Left cardiac atrium (tissue), 4 donors: ENCODE measurements around the gene TRIP6. TPM values are rescaled to one million over a fixed set of nuclear protein-coding genes. Genes with fewer than 3 reads are reported as not detected.
A peak's percentile ranks its signal among the peaks of the same experiment; 100 is the strongest.

Source experiments
- ATAC-seq, 2 donors: fragments of 200-7000 bp; cut with Tn5 transposase; one replicate each; pipeline ENCODE4 v1.9.1; 2020; ENCODE audit warnings: mild to moderate bottlenecking in 2 of 2, moderate library complexity in 2 of 2
- DNase-seq: peaks from one replicate; pipeline ENCODE4 v3.0.0-alpha.2; 2020
- intact Hi-C, 2 donors: fragments of 100-400 bp; cut with DNase I; formaldehyde crosslinking; loops; one replicate each; pipeline versions ENCODE4 v1.14.1 to v1.15.1; 2022 to 2023
- total RNA-seq, 2 donors: library from RNA; stranded (reverse); fragmentation: NEBNext Ultra II Directional; extraction: Animal tissue kit (Norgen Biotek cat#: 25700); gene quantifications; one replicate each; pipeline ENCODE4 v1.2.1, GENCODE V29; 2021
- donor health status: DM: no; HTN: yes; CAD: no.
- donor health status: DM: no; HTN: yes; CAD: no; lungs with severe emphysema.
- donor health status: DM: yes; HTN: yes; CAD: no.
- donor health status: Dilated cardiomyopathy.

TRIP6 gene
- total RNA-seq, 2 donors from 2014 or later = 36.5 to 48.0 TPM

GRCh38 chr7:100865372-100865911 is 1.7 kb upstream of the TRIP6 start:
- DNase-seq = no peak
- intact Hi-C loops = no loop called here
- peak in 1 of 2 donors; percentile 19 for ATAC-seq

DNA sequence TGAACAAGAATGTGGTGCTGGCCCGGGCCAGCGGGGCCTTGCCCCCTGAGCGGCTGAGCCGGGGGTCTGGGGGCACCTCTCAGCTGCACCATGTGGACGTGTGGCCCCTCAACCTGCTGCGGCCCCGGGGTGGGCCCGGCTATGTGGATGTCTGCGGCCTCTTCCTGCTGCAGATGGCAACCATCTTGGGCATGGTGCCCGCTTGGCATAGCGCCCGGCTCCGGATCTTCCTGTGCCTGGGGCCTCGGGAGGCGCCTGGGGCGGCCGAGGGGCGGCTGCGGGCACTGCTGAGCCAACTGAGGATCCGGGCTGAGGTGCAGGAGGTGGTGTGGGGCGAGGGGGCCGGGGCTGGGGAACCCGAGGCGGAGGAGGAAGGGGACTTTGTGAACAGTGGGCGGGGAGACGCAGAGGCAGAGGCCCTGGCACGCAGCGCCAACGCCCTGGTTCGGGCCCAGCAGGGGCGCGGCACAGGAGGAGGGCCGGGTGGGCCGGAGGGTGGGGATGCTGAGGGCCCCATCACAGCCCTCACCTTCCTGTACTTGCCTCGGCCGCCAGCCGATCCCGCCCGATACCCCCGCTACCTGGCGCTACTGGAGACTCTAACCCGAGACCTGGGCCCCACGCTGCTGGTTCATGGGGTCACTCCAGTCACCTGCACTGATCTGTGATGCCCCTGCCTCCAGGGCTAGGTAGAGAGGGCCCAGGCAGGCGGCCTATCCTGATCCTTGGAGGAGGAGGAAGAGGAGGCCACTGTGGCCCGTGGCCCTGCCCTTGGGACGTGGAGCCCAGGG is 1.1 kb upstream of the TRIP6 start:
- DNase-seq (peak; percentile 85), ATAC-seq (peak; percentile 56 to 64)
- intact Hi-C loops = no loop called here

- intact Hi-C loops = no loop called here
- DNase-seq (no peak), ATAC-seq (no peak)
Measured at GRCh38 chr7:100866729-100867039, 503 bp upstream of the TRIP6 start.

DNA sequence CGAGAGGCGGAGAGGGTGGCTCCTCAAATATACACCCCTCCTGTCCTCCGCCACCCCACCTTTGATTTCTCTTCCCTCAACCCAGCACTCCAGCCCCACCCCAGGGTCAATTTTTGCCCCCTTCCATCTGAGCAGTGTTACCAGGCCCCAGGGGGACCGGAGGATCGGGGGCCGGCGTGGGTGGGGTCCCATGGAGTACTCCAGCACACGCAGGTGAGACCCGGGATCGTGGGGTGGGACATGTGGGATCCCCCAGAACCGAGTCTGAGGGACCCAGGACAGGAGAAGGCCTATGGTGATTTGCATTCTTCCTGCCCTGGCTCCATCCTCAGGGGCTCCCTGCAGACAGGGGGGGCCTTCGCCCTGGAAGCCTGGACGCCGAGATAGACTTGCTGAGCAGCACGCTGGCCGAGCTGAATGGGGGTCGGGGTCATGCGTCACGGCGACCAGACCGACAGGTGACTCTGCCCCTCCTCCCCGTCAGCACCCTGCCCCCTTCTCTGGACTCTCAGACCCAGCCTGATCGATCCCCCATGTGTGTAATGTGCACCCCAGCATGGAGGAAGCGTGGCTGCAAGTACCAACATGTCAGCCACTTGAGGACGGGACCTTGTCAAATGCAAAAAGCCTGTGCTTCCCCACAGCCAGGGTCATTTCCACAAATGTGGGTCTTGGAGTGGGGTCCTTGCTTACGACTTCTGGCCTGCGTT is 744 bp downstream of the TRIP6 start:
- DNase-seq (no peak), ATAC-seq (peak in 1 of 2 donors; percentile 0)
- intact Hi-C loops = no loop called here

DNA sequence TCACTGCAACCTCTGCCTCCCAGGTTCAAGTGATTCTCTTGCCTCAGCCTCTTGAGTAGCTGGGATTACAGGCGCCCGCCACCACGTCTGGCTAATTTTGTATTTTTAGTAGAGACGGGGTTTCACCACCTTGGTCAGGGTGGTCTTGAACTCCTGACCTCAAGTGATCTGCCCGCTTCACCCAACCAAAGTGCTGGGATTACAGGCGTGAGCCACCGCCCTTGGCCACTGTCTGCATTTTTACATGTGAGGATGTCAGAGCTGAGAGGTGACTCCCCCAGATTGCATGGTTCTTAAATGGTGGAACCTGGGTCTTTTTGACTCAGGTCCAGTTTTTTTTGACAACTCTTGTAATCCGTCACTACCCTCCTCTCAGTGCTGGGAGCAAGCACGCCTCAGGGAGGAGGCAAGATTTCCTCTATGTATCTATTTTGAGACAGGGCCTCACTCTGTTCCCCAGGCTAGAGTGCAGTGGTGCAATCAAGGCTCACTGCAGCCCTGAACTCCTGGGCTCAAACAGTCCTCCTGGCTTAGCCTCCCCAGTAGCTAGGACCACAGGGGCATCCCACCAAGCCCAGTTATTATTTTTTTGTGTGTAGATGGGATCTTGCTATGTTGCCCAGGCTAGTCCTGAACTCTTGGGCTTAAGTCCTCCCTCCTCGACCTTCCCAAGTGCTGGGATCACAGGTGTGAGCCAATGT is 6.6 kb downstream of the TRIP6 start:
- intact Hi-C loops = no loop called here
- ATAC-seq = no peak
- no peak for DNase-seq

GRCh38 chr7:100874300-100874576 is 7.1 kb downstream of the TRIP6 start:
- no peak for ATAC-seq
- intact Hi-C loops = no loop called here
- no peak for DNase-seq

DNA sequence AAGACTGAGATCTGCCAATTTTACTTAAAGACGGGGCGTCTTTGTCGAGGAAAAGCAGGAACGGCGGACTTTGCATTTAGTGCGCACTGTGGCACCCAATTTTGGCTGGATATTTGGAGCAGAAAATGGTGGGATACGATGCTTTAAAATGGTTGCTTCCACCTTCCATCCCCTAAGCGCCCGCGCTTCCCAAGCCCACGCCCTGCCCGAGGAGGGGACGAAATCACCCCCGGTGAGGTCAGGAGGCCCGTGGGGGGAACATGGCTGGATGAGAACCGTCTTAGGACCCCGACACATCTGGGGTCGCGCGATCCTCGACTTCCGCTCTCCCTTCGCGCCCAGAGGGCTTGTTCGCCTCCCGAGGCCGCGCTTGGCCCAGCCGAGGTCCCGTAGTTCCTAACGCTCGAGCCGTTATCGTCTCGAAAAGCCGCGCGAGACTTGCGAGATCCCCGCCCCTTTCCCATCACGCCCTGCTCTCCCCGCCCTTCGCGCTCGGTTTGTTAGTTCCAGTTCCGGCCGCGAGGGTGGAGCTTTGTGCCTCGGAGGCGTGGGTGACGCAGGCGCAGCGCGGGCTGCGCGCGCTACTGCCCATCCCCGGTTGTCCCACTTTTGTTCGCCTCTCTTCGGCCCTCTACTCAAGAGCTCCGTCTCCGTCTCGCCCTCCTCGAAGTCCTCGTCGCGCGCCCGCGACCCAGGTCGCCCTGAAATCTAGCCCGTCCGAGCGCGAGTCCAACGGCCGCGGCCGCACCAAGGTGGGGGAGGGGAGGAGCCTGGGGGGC is 7.6 kb downstream of the TRIP6 start, which contains the start of gene SRRT:
Gene SRRT, plus strand, starts transcription at position 527 of the 779 bp plus-strand sequence. CDS start 488 bp downstream, outside the sequence.
- peak; percentile 96 to 98 for ATAC-seq
- intact Hi-C loops = no loop called here
- peak; percentile 99 for DNase-seq

DNA sequence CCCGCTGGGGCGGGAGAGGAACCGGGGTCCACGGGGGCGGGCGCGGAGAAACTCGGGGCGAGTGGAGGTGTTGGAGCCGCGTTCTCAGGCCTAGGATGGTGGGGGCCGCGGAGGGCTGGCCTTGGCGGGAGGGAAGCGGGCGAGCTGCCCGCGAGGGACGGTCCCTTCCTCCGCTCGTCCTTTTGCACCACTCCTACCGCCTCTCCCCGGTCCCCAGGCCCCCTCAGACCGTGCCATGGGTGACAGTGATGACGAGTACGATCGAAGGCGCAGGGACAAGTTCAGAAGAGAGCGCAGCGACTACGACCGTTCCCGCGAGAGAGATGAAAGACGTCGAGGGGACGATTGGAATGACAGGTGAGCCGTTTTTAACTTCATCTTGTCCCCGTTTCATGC is 8.2 kb downstream of the TRIP6 start:
- no peak for DNase-seq
- intact Hi-C loops = no loop called here
- ATAC-seq = peak; percentile 54 to 55

DNA sequence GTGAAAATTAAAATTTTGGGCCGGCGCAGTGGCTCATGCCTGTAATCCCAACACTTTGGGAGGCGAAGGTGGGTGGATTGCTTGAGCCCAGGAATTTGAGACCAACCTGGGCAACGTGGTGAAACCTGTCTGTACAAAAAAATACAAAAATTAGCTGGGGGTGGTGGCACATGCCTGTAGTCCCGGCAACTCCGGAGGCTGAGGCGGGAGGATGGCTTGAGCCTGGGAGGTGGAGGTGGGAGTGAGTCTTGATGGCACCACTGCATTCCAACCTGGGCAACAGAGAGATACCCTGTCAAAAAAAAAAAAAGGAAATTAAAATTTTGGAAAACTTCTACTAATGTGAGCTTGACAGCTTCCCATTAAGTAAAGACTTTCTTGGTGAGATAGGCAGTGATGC is 10.8 kb downstream of the TRIP6 start:
- DNase-seq (no peak), ATAC-seq (no peak)
- intact Hi-C loops = no loop called here

- ATAC-seq (no peak), DNase-seq (no peak)
- intact Hi-C loops = no loop called here
Measured at GRCh38 chr7:100878685-100879084, 11.5 kb downstream of the TRIP6 start.

DNA sequence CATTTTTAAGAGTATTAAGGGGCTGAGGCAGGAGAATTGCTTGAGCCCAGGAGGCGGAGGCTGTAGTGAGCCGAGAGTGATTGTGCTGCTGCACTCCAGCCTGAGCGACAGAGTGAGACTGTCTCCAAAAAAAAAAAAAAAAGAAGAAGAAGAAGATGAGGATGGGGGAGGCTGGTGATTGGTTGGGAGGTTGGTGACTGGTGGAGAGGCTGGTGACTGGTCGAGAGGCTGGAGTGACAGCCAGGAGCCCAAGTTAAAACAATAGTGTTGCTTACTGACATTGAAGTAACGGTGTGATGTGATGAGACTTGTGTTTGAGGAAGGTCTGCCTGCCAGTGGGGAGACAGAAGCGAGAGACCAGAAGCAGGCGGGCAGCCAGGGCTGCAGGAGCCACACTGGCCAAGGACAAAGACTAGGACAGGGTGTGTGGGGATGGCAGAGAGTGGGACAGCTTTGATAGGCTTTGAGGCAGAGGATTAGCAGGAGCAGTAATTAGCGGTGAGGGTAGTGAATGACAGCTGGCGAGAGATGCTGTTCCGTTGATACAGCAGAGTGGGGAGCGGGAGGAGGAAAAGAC is 12.6 kb downstream of the TRIP6 start:
- DNase-seq = no peak
- peak; percentile 21 to 63 for ATAC-seq
- intact Hi-C loops = no loop called here

DNA sequence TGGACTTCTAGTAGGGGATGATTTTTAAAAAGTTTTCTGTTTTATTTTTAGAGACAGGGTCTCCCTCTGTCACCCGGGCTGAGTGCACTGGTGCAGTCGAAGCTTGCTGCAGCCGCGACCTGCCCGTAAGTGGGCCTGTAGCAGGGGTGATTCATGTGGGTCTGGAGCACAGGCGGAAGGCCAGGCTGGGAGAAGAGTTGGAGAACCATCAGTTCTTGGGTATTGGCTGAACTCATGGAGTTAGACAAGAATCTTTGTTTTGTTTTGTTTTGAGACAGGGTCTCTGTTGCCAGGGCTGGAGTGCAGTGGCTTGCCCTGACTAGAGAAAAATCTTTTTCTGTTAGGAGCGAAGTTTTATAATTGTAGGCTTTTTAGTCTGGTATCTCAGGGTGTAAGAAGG is 13.5 kb downstream of the TRIP6 start:
- intact Hi-C loops = no loop called here
- DNase-seq (no peak), ATAC-seq (no peak)

DNA sequence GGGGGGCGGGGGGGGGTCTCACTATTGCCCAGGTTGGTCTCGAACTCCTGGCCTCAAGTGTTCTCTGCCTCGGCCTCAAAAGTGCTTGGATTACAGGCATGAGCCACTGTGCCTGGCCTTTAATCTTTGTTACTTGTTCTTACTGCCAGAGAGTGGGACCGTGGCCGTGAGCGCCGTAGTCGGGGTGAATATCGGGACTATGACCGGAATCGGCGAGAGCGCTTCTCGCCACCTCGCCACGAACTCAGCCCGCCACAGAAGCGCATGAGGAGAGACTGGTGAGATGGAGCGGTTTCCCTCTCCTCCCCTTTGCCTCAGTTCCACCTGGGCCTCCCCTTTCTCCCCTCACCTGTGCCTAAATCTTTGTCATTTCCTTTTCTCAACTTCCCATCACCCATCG is 13.9 kb downstream of the TRIP6 start:
- ATAC-seq = no peak
- intact Hi-C loops = no loop called here
- no peak for DNase-seq

GRCh38 chr7:100882201-100882600 is 15.0 kb downstream of the TRIP6 start:
- DNase-seq (no peak), ATAC-seq (no peak)
- intact Hi-C loops = no loop called here

- ATAC-seq (no peak), DNase-seq (no peak)
- intact Hi-C loops = no loop called here
Measured at GRCh38 chr7:100882785-100883526, 15.8 kb downstream of the TRIP6 start.

- intact Hi-C loops = no loop called here
- DNase-seq (no peak), ATAC-seq (no peak)
Measured at GRCh38 chr7:100884736-100885439, 17.7 kb downstream of the TRIP6 start.

- DNase-seq (no peak), ATAC-seq (no peak)
- intact Hi-C loops = no loop called here
Measured at GRCh38 chr7:100885440-100886141, 18.4 kb downstream of the TRIP6 start.
